Measurements from ENCODE around the gene COL6A6. TPM values are rescaled to one million over a fixed set of nuclear protein-coding genes. Genes with fewer than 3 reads are reported as not detected.
A peak's percentile ranks its signal among the peaks of the same experiment; 100 is the strongest.

COL6A6 gene
- total and polyA plus RNA-seq, 3 experiments from 2014 or later: not detected

DNA sequence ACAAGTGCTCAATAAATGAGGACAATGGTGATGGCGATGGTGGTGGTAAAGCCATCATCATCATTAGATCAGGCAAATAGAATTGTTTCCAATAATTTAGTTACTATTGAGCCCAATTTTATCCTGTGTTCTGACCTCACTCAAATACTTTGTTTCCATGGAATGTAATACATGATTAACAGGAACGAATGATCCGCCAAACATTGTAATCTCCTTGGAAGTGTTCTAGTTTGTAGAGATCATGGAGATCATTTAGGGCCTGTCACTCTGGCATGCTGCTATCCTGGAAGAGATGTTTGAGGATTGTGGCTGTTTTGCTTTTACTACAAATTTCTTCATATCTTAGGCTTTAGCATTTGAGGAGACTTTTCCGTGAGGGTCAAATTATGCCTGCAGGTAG lies 2.8 kb downstream of the COL6A6 start:
- Mint-ChIP-seq H3K27ac (no peak overlapping the region), H3K36me3 (no peaks in the 10 kb centered on the region), H3K4me1 (no peaks in the 10 kb centered on the region), H3K9me3 (peaks cover 0 to 2% (median 0%) of the 10 kb centered on the region in 5 donors), H3K27me3 (peaks cover 20 to 62% of the 10 kb centered on the region in 2 donors), H3K4me3 (no peak overlapping the region)
- no peaks in the 10 kb centered on the region for H3K9me3 ChIP-seq (ENCODE audit: low read length)
- H3K4me3 ChIP-seq (ENCODE audit: low read length): no peak overlapping the region
- POLR2A ChIA-PET: no interaction called here
- DNase-seq: no peak
- H3K27me3 ChIP-seq (ENCODE audit: insufficient read depth, low read length, poor library complexity, severe bottlenecking): peaks cover 4% of the 10 kb centered on the region
- no peaks in the 10 kb centered on the region for H3K4me1 ChIP-seq (ENCODE audit: insufficient read depth, low read length)
- no peaks in the 10 kb centered on the region for H3K36me3 ChIP-seq (ENCODE audit: insufficient read depth, low read length)
- H3K27ac ChIP-seq (ENCODE audit: low read depth, low read length): no peak overlapping the region
- CTCF ChIA-PET: no interaction called here

GRCh38 chr3:130522399-130522798 lies 5.4 kb downstream of the COL6A6 start:
- no peak for DNase-seq
- Mint-ChIP-seq H3K36me3 (no peaks in the 10 kb centered on the region), H3K27ac (no peak overlapping the region), H3K9me3 (peaks cover 0 to 2% (median 0%) of the 10 kb centered on the region in 5 donors), H3K4me1 (no peaks in the 10 kb centered on the region), H3K4me3 (no peak overlapping the region), H3K27me3 (peaks cover 8 to 48% of the 10 kb centered on the region in 2 donors)
- Histone ChIP-seq H3K4me1 (ENCODE audit: insufficient read depth, low read length) (no peaks in the 10 kb centered on the region), H3K4me3 (ENCODE audit: low read length) (no peak overlapping the region), H3K36me3 (ENCODE audit: insufficient read depth, low read length) (no peaks in the 10 kb centered on the region), H3K27me3 (ENCODE audit: insufficient read depth, low read length, poor library complexity, severe bottlenecking) (no peaks in the 10 kb centered on the region), H3K9me3 (ENCODE audit: low read length) (no peaks in the 10 kb centered on the region), H3K27ac (ENCODE audit: low read depth, low read length) (no peak overlapping the region)
- ChIA-PET POLR2A (no interaction called here), CTCF (no interaction called here)

DNA sequence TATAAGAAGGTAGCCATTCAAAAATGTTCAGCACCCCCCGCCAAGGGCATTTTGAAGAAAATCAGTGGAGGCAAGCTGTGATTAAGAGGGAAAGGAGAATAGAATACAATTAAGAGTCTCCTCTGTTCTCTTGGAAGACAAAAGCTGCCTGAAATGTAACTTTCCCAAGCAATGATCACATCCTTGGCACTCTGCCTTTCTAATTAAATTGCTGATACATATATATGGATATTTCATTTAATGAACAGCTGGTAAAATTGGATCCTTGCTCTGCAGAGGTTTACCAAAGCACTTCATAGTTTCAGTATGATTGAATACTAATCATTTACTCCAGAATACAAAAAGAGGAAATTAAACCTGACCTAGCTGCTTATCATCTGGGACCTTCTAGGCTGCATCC lies 10.4 kb downstream of the COL6A6 start:
- H3K27ac ChIP-seq (ENCODE audit: low read depth, low read length): no peak overlapping the region
- CTCF ChIA-PET: no interaction called here
- H3K4me3 ChIP-seq (ENCODE audit: low read length): no peak overlapping the region
- no peaks in the 10 kb centered on the region for H3K36me3 ChIP-seq (ENCODE audit: insufficient read depth, low read length)
- Mint-ChIP-seq H3K27ac (no peak overlapping the region), H3K4me3 (no peak overlapping the region), H3K9me3 (no peaks in the 10 kb centered on the region), H3K27me3 (peaks cover 1 to 25% of the 10 kb centered on the region in 2 donors), H3K36me3 (no peaks in the 10 kb centered on the region), H3K4me1 (peaks cover 10 to 22% (median 11%) of the 10 kb centered on the region in 3 donors)
- no peaks in the 10 kb centered on the region for H3K9me3 ChIP-seq (ENCODE audit: low read length)
- POLR2A ChIA-PET: no interaction called here
- no peak for DNase-seq
- H3K4me1 ChIP-seq (ENCODE audit: insufficient read depth, low read length): peaks cover 11% of the 10 kb centered on the region
- H3K27me3 ChIP-seq (ENCODE audit: insufficient read depth, low read length, poor library complexity, severe bottlenecking): no peaks in the 10 kb centered on the region

GRCh38 chr3:130528120-130528519 lies 11.1 kb downstream of the COL6A6 start:
- no peak overlapping the region for H3K27ac ChIP-seq (ENCODE audit: low read depth, low read length)
- peak overlapping the region in 1 of 8 donors; percentile 49 for H3K27ac Mint-ChIP-seq
- H3K9me3 ChIP-seq (ENCODE audit: low read length): no peaks in the 10 kb centered on the region
- DNase-seq: no peak
- H3K27me3 Mint-ChIP-seq: peaks cover 1 to 18% of the 10 kb centered on the region in 2 donors
- ChIA-PET POLR2A (no interaction called here), CTCF (no interaction called here)
- peaks cover 11% of the 10 kb centered on the region for H3K4me1 ChIP-seq (ENCODE audit: insufficient read depth, low read length)
- no peaks in the 10 kb centered on the region for H3K9me3 Mint-ChIP-seq
- no peaks in the 10 kb centered on the region for H3K27me3 ChIP-seq (ENCODE audit: insufficient read depth, low read length, poor library complexity, severe bottlenecking)
- peaks cover 10 to 22% (median 11%) of the 10 kb centered on the region in 3 donors for H3K4me1 Mint-ChIP-seq
- H3K36me3 ChIP-seq (ENCODE audit: insufficient read depth, low read length): no peaks in the 10 kb centered on the region
- no peak overlapping the region for H3K4me3 ChIP-seq (ENCODE audit: low read length)
- H3K36me3 Mint-ChIP-seq: no peaks in the 10 kb centered on the region
- H3K4me3 Mint-ChIP-seq: no peak overlapping the region

GRCh38 chr3:130529486-130530215 lies 12.7 kb downstream of the COL6A6 start:
- peaks cover 1 to 16% of the 10 kb centered on the region in 2 donors for H3K27me3 Mint-ChIP-seq
- ChIA-PET POLR2A (no interaction called here), CTCF (no interaction called here)
- H3K4me3 Mint-ChIP-seq: peak overlapping the region in 1 of 7 donors; percentile 12
- H3K4me3 ChIP-seq (ENCODE audit: low read length): no peak overlapping the region
- H3K4me1 ChIP-seq (ENCODE audit: insufficient read depth, low read length): peaks cover 11% of the 10 kb centered on the region
- peak overlapping the region in 7 of 8 donors; percentile 30 to 83 (median 67) for H3K27ac Mint-ChIP-seq
- H3K9me3 ChIP-seq (ENCODE audit: low read length): no peaks in the 10 kb centered on the region
- H3K9me3 Mint-ChIP-seq: no peaks in the 10 kb centered on the region
- H3K4me1 Mint-ChIP-seq: peaks cover 10 to 22% (median 11%) of the 10 kb centered on the region in 3 donors
- H3K36me3 Mint-ChIP-seq: no peaks in the 10 kb centered on the region
- no peak overlapping the region for H3K27ac ChIP-seq (ENCODE audit: low read depth, low read length)
- DNase-seq: no peak
- no peaks in the 10 kb centered on the region for H3K36me3 ChIP-seq (ENCODE audit: insufficient read depth, low read length)
- H3K27me3 ChIP-seq (ENCODE audit: insufficient read depth, low read length, poor library complexity, severe bottlenecking): no peaks in the 10 kb centered on the region

- Mint-ChIP-seq H3K9me3 (no peaks in the 10 kb centered on the region), H3K27ac (no peak overlapping the region), H3K36me3 (no peaks in the 10 kb centered on the region), H3K27me3 (peaks cover 4 to 22% of the 10 kb centered on the region in 2 donors), H3K4me3 (no peak overlapping the region), H3K4me1 (peaks cover 10 to 17% (median 11%) of the 10 kb centered on the region in 3 donors)
- Histone ChIP-seq H3K27ac (ENCODE audit: low read depth, low read length) (no peak overlapping the region), H3K4me3 (ENCODE audit: low read length) (no peak overlapping the region), H3K4me1 (ENCODE audit: insufficient read depth, low read length) (peaks cover 11% of the 10 kb centered on the region), H3K9me3 (ENCODE audit: low read length) (no peaks in the 10 kb centered on the region), H3K27me3 (ENCODE audit: insufficient read depth, low read length, poor library complexity, severe bottlenecking) (no peaks in the 10 kb centered on the region), H3K36me3 (ENCODE audit: insufficient read depth, low read length) (no peaks in the 10 kb centered on the region)
- POLR2A ChIA-PET: no interaction called here
- DNase-seq: no peak
- CTCF ChIA-PET: no interaction called here
These were observed 16.3 kb downstream of the COL6A6 start for GRCh38 chr3:130533247-130533646.

DNA sequence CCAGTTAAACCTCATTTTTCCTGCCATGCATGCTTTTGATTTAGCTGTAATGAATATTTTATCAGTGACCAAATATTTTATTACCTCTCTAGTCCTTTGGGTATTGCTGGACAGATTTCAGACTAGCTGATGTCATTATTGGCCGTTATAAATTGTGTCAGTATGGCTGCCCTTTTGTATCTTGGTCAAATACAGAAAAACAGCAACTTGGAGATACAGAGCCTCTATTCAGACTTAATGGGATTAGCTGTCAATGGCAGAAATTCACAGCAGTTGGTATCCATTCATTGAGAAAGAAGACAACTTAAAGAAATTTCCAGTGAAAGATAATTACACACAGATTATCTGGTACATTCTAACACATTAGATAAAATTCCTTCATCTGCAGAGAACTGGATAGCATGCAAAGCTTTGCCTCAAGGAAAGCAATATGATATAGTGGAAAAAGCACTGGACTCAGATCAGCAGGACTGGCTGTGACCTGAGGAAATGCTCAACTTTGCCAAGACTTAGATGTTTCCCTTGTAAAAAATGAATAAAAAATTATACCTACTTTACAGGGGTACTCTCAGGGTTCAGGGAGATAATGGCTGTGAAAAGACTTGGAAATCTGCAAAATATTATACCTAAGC lies 20.8 kb downstream of the COL6A6 start:
- no peaks in the 10 kb centered on the region for H3K27me3 ChIP-seq (ENCODE audit: insufficient read depth, low read length, poor library complexity, severe bottlenecking)
- POLR2A ChIA-PET: no interaction called here
- Mint-ChIP-seq H3K4me1 (no peaks in the 10 kb centered on the region), H3K9me3 (no peaks in the 10 kb centered on the region), H3K36me3 (no peaks in the 10 kb centered on the region), H3K4me3 (no peak overlapping the region), H3K27me3 (peaks cover 4 to 22% of the 10 kb centered on the region in 2 donors), H3K27ac (no peak overlapping the region)
- no peak overlapping the region for H3K27ac ChIP-seq (ENCODE audit: low read depth, low read length)
- H3K4me1 ChIP-seq (ENCODE audit: insufficient read depth, low read length): no peaks in the 10 kb centered on the region
- no peak overlapping the region for H3K4me3 ChIP-seq (ENCODE audit: low read length)
- H3K9me3 ChIP-seq (ENCODE audit: low read length): no peaks in the 10 kb centered on the region
- CTCF ChIA-PET: no interaction called here
- no peak for DNase-seq
- H3K36me3 ChIP-seq (ENCODE audit: insufficient read depth, low read length): no peaks in the 10 kb centered on the region

- Mint-ChIP-seq H3K9me3 (no peaks in the 10 kb centered on the region), H3K36me3 (no peaks in the 10 kb centered on the region), H3K27ac (no peak overlapping the region), H3K4me1 (no peaks in the 10 kb centered on the region), H3K4me3 (no peak overlapping the region), H3K27me3 (peaks cover 4 to 19% of the 10 kb centered on the region in 2 donors)
- ChIA-PET POLR2A (no interaction called here), CTCF (no interaction called here)
- peak in 1 of 5 donors; percentile 5 for DNase-seq
- Histone ChIP-seq H3K4me1 (ENCODE audit: insufficient read depth, low read length) (no peaks in the 10 kb centered on the region), H3K27me3 (ENCODE audit: insufficient read depth, low read length, poor library complexity, severe bottlenecking) (no peaks in the 10 kb centered on the region), H3K27ac (ENCODE audit: low read depth, low read length) (no peak overlapping the region), H3K36me3 (ENCODE audit: insufficient read depth, low read length) (no peaks in the 10 kb centered on the region), H3K4me3 (ENCODE audit: low read length) (no peak overlapping the region), H3K9me3 (ENCODE audit: low read length) (no peaks in the 10 kb centered on the region)
These were observed 22.0 kb downstream of the COL6A6 start for GRCh38 chr3:130539005-130539404.
